ENCODE measurements around the gene MTNR1B. TPM values are rescaled to one million over a fixed set of nuclear protein-coding genes. Genes with fewer than 3 reads are reported as not detected.

MTNR1B gene
- total RNA-seq, 4 donors from 2014 or later: not detected

DNA sequence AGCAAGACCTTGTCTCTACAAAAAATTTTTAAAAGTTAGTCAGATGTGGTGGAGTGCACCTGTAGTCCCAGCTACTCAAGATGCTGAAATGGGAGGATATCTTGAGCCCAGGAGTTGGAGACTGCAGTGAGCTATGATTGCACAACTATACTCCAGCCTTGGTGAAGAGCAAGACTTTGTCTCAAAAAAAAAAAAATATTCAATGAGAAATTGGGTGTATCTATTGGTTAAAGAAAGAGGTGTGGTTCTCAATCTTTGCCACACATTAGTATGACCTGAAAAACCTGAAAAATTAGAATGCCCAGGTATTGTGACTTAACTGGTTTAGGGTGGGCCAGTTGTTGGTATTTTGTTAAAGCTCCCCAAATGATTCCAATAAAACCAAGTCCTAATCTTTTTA is 32.4 kb downstream of the MTNR1B start:
- Histone ChIP-seq H3K27ac (no peak overlapping the region), H3K4me1 (no peaks in the 10 kb centered on the region), H3K9me3 (peaks cover 2% of the 10 kb centered on the region), H3K36me3 (no peaks in the 10 kb centered on the region), H3K27me3 (no peaks in the 10 kb centered on the region), H3K4me3 (no peak overlapping the region)
- TF ChIP-seq POLR2A (IDR thresholded peaks at IDR 0.05) (no peak), EP300 (IDR thresholded peaks at IDR 0.05) (no peak), POLR2AphosphoS5 (IDR thresholded peaks at IDR 0.05) (no peak)
- TF ChIP-seq, protein P1, sequence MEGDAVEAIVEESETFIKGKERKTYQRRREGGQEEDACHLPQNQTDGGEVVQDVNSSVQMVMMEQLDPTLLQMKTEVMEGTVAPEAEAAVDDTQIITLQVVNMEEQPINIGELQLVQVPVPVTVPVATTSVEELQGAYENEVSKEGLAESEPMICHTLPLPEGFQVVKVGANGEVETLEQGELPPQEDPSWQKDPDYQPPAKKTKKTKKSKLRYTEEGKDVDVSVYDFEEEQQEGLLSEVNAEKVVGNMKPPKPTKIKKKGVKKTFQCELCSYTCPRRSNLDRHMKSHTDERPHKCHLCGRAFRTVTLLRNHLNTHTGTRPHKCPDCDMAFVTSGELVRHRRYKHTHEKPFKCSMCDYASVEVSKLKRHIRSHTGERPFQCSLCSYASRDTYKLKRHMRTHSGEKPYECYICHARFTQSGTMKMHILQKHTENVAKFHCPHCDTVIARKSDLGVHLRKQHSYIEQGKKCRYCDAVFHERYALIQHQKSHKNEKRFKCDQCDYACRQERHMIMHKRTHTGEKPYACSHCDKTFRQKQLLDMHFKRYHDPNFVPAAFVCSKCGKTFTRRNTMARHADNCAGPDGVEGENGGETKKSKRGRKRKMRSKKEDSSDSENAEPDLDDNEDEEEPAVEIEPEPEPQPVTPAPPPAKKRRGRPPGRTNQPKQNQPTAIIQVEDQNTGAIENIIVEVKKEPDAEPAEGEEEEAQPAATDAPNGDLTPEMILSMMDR (IDR thresholded peaks at IDR 0.05): no peak
- DNase-seq (ENCODE audit: low spot score in 2 of 2): no peak

DNA sequence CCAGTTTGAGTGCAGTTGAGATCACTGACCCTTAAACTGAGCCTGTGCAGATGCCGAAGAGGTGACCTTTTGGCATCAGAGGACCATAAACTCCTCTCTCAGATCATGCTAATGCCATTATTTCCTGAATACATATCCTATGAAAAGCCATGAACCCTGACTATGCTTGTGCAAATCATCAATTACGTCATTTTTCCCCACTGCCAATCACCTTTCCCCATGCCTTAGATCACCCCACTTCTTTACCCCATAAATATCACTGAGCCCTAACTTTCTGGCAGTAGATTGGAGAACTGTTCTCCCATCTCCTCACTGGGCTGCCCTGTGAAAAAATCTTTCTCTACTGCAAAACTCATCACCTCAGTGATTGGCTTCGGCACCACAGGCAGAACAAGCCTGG is 32.9 kb downstream of the MTNR1B start:
- WGBS: 70% methylated on average over 3 of the region's 3 CpGs
- H3K4me1 ChIP-seq: no peaks in the 10 kb centered on the region
- peaks cover 2% of the 10 kb centered on the region for H3K9me3 ChIP-seq
- no peaks in the 10 kb centered on the region for H3K27me3 ChIP-seq
- no peak overlapping the region for H3K27ac ChIP-seq
- H3K36me3 ChIP-seq: no peaks in the 10 kb centered on the region
- TF ChIP-seq, protein P1 (IDR thresholded peaks at IDR 0.05): no peak
- TF ChIP-seq EP300 (IDR thresholded peaks at IDR 0.05) (no peak), POLR2A (IDR thresholded peaks at IDR 0.05) (no peak), POLR2AphosphoS5 (IDR thresholded peaks at IDR 0.05) (no peak)
- no peak for DNase-seq (ENCODE audit: low spot score in 2 of 2)
- no peak overlapping the region for H3K4me3 ChIP-seq

DNA sequence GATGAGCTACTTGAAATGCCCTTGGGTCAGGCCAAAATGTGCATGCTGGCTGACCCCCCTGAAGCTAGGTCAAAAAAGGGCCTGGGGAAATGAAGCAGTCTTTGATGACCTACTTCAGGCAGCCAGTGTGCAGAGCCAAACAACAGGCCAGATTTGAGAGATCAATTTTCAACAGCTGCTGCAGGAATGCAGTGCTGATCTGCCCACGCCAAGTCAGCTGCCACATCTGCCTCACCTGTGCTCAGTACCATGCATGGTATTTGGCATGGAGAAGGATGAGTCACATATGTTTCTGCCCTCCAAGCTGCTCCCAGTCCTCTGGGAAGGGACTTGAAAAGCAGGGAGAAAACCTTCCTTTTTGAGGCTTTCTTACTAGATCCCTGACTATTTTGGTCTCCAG is 35.8 kb downstream of the MTNR1B start:
- H3K27me3 ChIP-seq: no peaks in the 10 kb centered on the region
- WGBS: 57% methylated on average over 1 of the region's 1 CpG
- H3K4me1 ChIP-seq: no peaks in the 10 kb centered on the region
- H3K9me3 ChIP-seq: peaks cover 2% of the 10 kb centered on the region
- TF ChIP-seq EP300 (IDR thresholded peaks at IDR 0.05): no peak
- TF ChIP-seq POLR2AphosphoS5 (IDR thresholded peaks at IDR 0.05): no peak
- H3K4me3 ChIP-seq: no peak overlapping the region
- no peak overlapping the region for H3K27ac ChIP-seq
- H3K36me3 ChIP-seq: no peaks in the 10 kb centered on the region
- DNase-seq (ENCODE audit: low spot score in 2 of 2): no peak

DNA sequence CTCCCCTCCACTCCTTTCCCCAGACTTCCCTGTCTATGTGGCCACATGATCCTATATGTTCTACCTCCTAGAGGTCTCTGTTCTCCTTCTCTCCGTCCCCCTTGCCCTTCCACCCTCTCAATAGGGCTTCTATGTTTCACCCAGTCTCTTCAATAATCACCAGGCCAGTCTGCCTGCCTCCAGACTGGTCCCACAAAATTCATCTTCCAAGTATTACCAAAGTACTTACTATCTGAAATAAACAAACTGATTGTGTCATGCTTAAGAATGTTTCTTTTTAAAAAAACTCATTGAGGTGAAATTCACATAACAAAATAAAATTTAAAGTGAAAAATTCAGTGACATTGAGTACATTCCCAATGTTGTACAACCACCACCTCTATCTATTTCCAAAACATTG is 44.2 kb downstream of the MTNR1B start:
- no peaks in the 10 kb centered on the region for H3K36me3 ChIP-seq
- H3K27me3 ChIP-seq: no peaks in the 10 kb centered on the region
- DNase-seq (ENCODE audit: low spot score in 2 of 2): no peak
- WGBS: 79% methylated on average over 1 of the region's 1 CpG
- H3K27ac ChIP-seq: no peak overlapping the region
- no peaks in the 10 kb centered on the region for H3K9me3 ChIP-seq
- H3K4me3 ChIP-seq: no peak overlapping the region
- H3K4me1 ChIP-seq: no peaks in the 10 kb centered on the region
- TF ChIP-seq POLR2A (IDR thresholded peaks at IDR 0.05) (no peak), POLR2AphosphoS5 (IDR thresholded peaks at IDR 0.05) (no peak), EP300 (IDR thresholded peaks at IDR 0.05) (no peak)
- TF ChIP-seq, protein P1 (IDR thresholded peaks at IDR 0.05): no peak

DNA sequence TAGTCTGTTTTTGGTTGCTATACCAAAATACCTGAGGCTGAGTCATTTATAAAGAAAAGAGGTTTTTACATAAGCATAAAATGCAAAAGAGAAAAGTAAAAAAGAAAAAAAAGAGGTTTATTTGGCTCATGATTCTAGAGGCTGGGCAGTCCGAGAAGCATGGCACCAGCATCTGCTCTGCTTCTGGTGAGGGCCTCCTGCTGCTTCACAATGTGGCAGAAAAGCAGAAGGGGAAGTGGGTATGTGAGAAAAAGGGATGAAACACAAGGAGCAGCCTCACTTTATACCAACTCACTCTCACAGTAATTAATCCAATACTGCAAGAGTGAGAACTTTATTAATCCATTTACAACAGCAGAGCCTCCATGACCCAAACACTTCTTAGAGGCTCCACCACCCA is 47.1 kb downstream of the MTNR1B start:
- WGBS: 81% methylated on average over 1 of the region's 1 CpG
- Histone ChIP-seq H3K4me1 (peaks cover 8% of the 10 kb centered on the region), H3K36me3 (no peaks in the 10 kb centered on the region), H3K4me3 (no peak overlapping the region), H3K9me3 (no peaks in the 10 kb centered on the region), H3K27ac (no peak overlapping the region), H3K27me3 (no peaks in the 10 kb centered on the region)
- TF ChIP-seq, protein P1 (IDR thresholded peaks at IDR 0.05): no peak
- TF ChIP-seq POLR2A (IDR thresholded peaks at IDR 0.05): no peak
- TF ChIP-seq EP300 (IDR thresholded peaks at IDR 0.05): no peak
- no peak for TF ChIP-seq POLR2AphosphoS5 (IDR thresholded peaks at IDR 0.05)
- no peak for DNase-seq (ENCODE audit: low spot score in 2 of 2)
